Testis (tissue), 3 donors: ENCODE data around the gene PDRG1. TPM values are rescaled to one million over a fixed set of nuclear protein-coding genes. Genes with fewer than 3 reads are reported as not detected.

Experiments
- DNase-seq: peaks from one replicate; pipeline ENCODE4 v3.0.0-alpha.2; 2019
- H3K27ac ChIP-seq, 2 donors: fragments of 200-600 bp; sonication (generic); one replicate each; pipeline ENCODE4 v1.5.1; 2019
- H3K27me3 ChIP-seq: fragments of 200-600 bp; sonication (generic); one replicate; pipeline ENCODE4 v1.5.1; 2019
- H3K36me3 ChIP-seq: fragments of 200-600 bp; sonication (generic); one replicate; pipeline ENCODE4 v1.5.1; 2017; ENCODE audit warnings: low read depth; ENCODE audit errors: missing control alignments
- H3K4me1 ChIP-seq: fragments of 200-600 bp; sonication (generic); one replicate; pipeline ENCODE4 v1.5.1; 2019
- H3K4me3 ChIP-seq, 2 donors: fragments of 200-600 bp; sonication (generic); one replicate each; pipeline ENCODE4 v1.5.1; 2017 to 2019
- H3K9me3 ChIP-seq: fragments of 200-600 bp; sonication (generic); one replicate; pipeline ENCODE4 v1.5.1; 2017
- POLR2A ChIP-seq: fragments of 450-650 bp; IDR thresholded peaks from one replicate; pipeline ENCODE4 v1.6.1; 2017; ENCODE audit warnings: antibody characterized with exemption, mild to moderate bottlenecking, moderate library complexity
- WGBS, 2 donors: methylation state at CpG; one replicate each; pipeline ENCODE4 v1.1.5; 2018; 5-methylcytosine and 5-hydroxymethylcytosine counted together
- intact Hi-C: fragments of 100-400 bp; cut with DNase I; formaldehyde crosslinking; loops from one replicate; pipeline ENCODE4 v1.15.1; 2023; ENCODE audit warnings: low total_unique reads
- polyA plus RNA-seq: library from polyadenylated mRNA; stranded (reverse); fragments of 350-450 nt; fragmentation: Illumina TruSeq; extraction: RNeasy Lipid Tissue Mini Kit (QIAGEN cat#74804); gene quantifications from one replicate; pipeline ENCODE4 v1.2.3, GENCODE V29; 2014; ENCODE audit warnings: low read depth, low replicate concordance; ENCODE audit not compliant: insufficient read depth
- total RNA-seq, 2 donors: library from RNA; depleted of rRNA; stranded (reverse); fragments of >200 nt; gene quantifications; one replicate each; pipeline ENCODE4 v1.2.3, GENCODE V29; 2016
- TF ChIP-seq, protein P1 (sequence below), 3 experiments: fragments of 450-650 bp in 2 of 3; fragments of 200-600 bp in 1 of 3; sonication (generic) in 1 of 3; IDR thresholded peaks; one replicate each; pipeline ENCODE4 v1.5.1; 2016 to 2019; ENCODE audit warnings: antibody characterized with exemption in 3 of 3, mild to moderate bottlenecking in 2 of 3, moderate library complexity in 1 of 3

Gene PDRG1
- total and polyA plus RNA-seq, 3 donors from 2014 or later: 27.0 to 70.1 (median 37.5) TPM

DNA sequence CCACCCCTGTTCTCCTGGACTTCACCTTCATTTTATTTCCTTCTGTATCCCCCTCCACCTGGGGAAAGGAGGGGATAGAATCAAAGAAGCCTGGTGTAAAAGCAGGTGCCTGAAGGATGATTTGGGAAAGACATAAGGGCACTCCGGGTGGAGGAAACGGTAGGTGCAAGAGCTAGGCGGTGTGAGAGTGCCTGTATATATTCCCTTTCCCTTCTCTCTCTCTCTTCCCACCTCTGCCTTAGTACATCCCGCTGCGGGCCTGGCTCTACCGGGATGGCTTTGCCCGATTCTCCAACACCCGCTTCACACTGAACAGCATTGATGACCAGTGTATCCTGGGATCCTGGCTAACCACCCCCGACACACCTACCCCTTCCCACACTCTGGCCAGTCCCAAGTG, 26.2 kb downstream of the PDRG1 start:
- Histone ChIP-seq H3K4me1 (no peaks in the 10 kb centered on the region), H3K9me3 (no peaks in the 10 kb centered on the region), H3K4me3 (no peak overlapping the region), H3K36me3 (no peaks in the 10 kb centered on the region), H3K27me3 (no peaks in the 10 kb centered on the region), H3K27ac (no peak overlapping the region)
- TF ChIP-seq POLR2A: no peak
- TF ChIP-seq, protein P1, sequence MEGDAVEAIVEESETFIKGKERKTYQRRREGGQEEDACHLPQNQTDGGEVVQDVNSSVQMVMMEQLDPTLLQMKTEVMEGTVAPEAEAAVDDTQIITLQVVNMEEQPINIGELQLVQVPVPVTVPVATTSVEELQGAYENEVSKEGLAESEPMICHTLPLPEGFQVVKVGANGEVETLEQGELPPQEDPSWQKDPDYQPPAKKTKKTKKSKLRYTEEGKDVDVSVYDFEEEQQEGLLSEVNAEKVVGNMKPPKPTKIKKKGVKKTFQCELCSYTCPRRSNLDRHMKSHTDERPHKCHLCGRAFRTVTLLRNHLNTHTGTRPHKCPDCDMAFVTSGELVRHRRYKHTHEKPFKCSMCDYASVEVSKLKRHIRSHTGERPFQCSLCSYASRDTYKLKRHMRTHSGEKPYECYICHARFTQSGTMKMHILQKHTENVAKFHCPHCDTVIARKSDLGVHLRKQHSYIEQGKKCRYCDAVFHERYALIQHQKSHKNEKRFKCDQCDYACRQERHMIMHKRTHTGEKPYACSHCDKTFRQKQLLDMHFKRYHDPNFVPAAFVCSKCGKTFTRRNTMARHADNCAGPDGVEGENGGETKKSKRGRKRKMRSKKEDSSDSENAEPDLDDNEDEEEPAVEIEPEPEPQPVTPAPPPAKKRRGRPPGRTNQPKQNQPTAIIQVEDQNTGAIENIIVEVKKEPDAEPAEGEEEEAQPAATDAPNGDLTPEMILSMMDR (IDR thresholded peaks at IDR 0.05): no peak
- intact Hi-C loops: no loop called here
- DNase-seq: no peak
- 71% methylated on average over 9 of the region's 9 CpGs for WGBS, 2 donors

DNA sequence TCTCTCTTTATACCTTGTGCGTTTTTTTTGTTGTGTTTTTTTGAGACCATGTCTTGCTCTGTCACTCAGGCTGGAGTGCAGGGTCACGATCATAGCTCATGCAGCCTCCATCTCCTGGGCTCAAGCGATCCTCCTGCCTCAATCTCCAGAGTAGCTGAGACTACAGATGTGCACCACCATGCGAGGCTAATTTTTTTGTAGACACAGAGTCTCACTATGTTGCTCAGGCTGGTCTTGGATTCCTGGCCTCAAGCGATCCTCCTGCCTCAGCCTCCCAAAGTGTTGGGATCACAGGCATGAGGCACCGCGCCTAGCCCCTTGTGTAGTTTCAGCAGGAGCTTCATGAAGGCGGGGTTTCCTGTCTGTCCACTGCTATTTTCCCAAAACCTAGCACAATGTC, 27.3 kb downstream of the PDRG1 start:
- H3K9me3 ChIP-seq: no peaks in the 10 kb centered on the region
- intact Hi-C loops: no loop called here
- DNase-seq: no peak
- WGBS, 2 donors: 85 to 96% methylated on average over 8 of the region's 8 CpGs
- H3K4me3 ChIP-seq: no peak overlapping the region
- H3K27ac ChIP-seq: no peak overlapping the region
- TF ChIP-seq, protein P1 (IDR thresholded peaks at IDR 0.05): no peak
- TF ChIP-seq POLR2A: no peak
- no peaks in the 10 kb centered on the region for H3K4me1 ChIP-seq
- no peaks in the 10 kb centered on the region for H3K27me3 ChIP-seq
- H3K36me3 ChIP-seq: no peaks in the 10 kb centered on the region

- intact Hi-C loops: no loop called here
- Histone ChIP-seq H3K4me3 (no peak overlapping the region), H3K36me3 (no peaks in the 10 kb centered on the region), H3K27me3 (no peaks in the 10 kb centered on the region), H3K27ac (no peak overlapping the region), H3K4me1 (no peaks in the 10 kb centered on the region), H3K9me3 (no peaks in the 10 kb centered on the region)
- WGBS, 2 donors: 63 to 68% methylated on average over 13 of the region's 13 CpGs
- no peak for DNase-seq
- TF ChIP-seq, protein P1 (IDR thresholded peaks at IDR 0.05): no peak
- TF ChIP-seq POLR2A: no peak
Observed at GRCh38 chr20:31923388-31924331, 28.2 kb downstream of the PDRG1 start.

DNA sequence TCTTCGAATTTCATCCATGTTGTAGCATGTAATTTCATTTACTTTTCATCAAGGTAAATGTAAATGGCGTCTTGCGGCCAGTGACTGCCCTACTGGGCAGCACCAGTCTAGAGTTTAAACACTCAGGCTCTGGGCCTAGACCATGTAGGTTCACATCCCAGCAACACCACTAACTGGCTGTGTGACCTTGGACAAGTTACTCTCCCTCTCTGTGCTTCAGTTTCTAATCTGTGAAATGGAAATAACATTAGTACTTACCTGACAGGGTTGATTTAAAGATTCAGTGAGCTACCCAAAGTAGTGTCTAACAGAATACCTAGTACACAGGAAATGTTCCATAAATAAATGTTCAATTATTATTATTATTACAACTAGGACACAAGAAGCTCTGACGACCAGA, 29.3 kb downstream of the PDRG1 start:
- no peak overlapping the region for H3K27ac ChIP-seq
- H3K4me1 ChIP-seq: peaks cover 3% of the 10 kb centered on the region
- intact Hi-C loops: no loop called here
- no peak overlapping the region for H3K4me3 ChIP-seq
- no peaks in the 10 kb centered on the region for H3K9me3 ChIP-seq
- no peak for TF ChIP-seq POLR2A
- TF ChIP-seq, protein P1 (IDR thresholded peaks at IDR 0.05): no peak
- 89 to 94% methylated on average over 4 of the region's 4 CpGs for WGBS, 2 donors
- H3K27me3 ChIP-seq: no peaks in the 10 kb centered on the region
- H3K36me3 ChIP-seq: no peaks in the 10 kb centered on the region
- no peak for DNase-seq
